Measurements from ENCODE around the gene CHMP2A.
"Not testable (repeated sequence)": the region's sequence is repeated elsewhere in the genome, so short reads cannot be mapped to it uniquely, and the experiment has no call there.

The CHMP2A gene

DNA sequence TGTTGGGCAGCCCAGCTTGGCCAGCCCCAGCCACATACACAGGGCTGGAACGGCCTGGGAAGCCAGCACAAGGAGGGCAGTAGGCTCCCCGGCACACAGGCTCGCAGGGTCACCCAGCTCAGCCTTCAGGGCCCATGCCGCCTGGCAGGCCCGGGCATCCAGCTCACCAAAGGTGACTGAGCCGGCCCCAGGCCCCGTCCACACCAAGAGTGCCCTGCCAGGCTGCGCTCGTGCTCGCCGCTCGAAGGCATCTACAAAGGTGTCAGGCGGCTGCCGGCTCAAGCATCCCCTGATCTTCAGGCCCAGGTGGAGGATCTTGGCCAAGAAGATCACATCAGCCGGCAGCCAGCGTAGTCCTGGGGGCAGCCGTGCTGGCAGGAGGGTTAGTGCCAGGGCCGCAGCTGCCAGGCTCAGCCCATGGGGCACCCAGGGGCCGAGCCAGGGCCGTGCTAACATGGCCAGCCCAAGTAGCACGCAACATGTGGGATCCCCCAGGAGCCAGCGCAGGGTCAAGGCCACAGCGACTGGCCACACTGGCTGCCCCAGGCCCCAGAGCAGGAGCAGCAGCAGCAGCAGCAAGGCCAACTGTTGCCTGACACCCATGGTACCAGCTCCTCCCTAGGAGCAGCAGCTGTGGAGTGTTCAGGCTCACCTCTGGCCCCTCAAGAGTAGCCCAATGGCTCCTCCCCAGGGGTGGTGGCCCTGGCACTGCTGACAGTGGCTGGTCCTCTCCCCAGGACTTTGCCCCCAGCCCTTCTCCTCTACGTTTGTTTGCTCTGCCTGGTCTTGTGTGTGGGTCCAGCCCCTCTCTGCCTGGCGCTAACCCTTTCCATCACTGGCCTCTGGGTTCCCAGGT is 43.3 kb downstream of the CHMP2A start, which contains the start of gene SLC27A5:
Gene SLC27A5 (minus strand): TSS at position 640 of the 856 bp plus-strand sequence. CDS start 37 bp downstream, at position 603.
- DNase-seq (ENCODE audit: low read depth) = no peak

DNA sequence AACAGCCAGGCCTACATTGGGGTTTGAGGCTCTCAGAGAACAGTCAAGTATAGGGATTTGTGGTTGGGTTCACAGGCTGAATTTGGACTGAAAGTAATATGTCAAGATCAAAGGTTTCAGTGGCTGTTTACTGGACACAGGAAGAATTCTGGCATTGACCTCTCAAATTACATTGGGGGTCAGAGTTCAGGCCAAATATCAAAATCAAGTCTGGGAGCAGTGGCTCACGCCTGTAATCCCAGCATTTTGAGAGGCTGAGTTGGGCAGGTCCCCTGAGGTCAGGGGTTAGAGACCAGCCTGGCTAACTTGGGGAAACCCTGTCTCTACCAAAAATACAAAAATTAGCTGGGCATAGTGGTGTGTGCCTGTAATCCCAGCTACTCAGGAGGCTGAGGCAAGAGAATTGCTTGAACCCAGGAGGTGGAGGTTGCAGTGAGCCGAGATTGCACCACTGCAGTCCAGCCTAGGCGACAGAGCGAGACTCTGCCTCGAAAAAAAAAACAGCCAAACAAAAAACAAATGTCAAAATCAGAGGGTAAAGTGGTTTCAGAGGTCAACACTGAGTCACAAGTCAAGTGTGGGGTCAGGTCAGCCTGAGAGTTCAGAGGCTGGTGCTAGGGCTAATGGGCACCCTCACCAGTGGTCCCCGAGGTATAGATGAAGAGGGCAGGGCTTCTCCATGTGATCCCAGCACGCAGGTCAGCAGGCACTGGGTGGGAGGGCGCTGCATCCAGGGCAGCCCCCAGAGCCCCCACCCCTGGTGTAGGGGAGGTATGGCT is 44.6 kb downstream of the CHMP2A start:
- no peak for DNase-seq (ENCODE audit: low read depth)

DNA sequence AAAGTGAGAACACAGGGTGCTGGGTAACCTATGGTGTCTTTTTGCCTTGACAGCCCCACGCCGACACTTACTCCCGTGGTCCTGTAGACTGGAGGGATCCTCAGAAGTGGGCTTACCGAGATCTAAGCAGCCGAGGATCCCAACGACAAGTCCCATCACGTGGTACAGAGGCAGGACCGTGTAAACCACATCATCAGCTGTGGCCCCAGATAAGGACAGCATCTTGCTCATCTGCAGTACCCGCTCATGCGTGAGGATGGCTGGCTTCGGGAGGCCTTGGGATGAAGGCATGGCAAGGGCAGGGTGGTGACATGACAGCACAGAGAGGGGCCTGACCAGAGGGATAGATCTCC is 45.2 kb downstream of the CHMP2A start:
- no peak for DNase-seq (ENCODE audit: low read depth)

DNA sequence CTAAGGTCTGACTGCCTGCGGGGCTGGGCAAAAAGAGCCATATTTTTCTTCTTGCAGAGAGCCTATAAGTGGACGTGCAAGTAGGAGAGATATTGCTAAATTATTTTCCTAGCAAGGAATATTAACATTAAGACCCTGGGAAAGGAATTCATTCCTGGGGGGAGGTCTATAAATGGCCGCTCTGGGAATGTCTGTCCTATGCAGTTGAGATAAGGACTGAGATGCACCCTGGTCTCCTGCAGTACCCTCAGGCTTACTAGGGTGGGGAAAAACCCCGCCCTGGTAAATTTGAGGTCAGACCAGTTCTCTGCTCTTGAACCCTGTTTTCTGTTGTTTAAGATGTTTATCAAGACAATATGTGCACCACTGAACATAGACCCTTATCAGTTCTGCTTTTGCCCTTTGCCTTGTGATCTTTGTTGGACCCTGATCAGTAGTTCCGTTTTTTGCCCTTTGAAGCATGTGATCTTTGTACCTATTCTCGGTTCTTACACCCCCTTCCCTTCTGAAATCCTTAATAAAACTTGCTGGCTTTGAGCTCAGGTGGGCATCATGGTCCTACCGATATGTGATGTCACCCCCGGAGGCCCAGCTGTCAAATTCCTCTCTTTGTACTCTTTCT is 47.2 kb downstream of the CHMP2A start:
- not testable (repeated sequence) for DNase-seq (ENCODE audit: low read depth)

All from stimulated activated CD8-positive, alpha-beta memory T cell treated with anti-CD3 and anti-CD28 coated beads, Interleukin-15, amount 100 ng/mL, for 1 hour (primary cell).